DMS79 treated with DMSO at 0.1 percent for 48 hours (cell line): Measurements from ENCODE around the gene ALOX5.

ENCODE experiments used
- DNase-seq: peaks from one replicate; lab custom pipeline; 2025; lab: John Stamatoyannopoulos, UW

The ALOX5 gene

GRCh38 chr10:45443101-45444009, 69.3 kb downstream of the ALOX5 start:
- no peak for DNase-seq

DNA sequence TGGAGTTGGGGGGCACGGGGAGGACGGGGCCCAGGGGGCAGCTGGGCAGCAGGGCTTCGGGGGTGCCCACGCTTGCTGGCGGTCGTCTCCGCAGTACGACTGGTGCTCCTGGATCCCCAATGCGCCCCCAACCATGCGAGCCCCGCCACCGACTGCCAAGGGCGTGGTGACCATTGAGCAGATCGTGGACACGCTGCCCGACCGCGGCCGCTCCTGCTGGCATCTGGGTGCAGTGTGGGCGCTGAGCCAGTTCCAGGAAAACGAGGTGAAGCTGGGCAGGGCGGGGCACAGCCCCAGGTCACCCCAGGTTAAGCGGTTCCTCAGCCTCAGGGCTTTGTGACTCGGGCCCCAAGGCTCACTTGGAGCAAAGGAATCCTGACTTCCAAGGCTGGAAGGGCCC, 70.0 kb downstream of the ALOX5 start:
- no peak for DNase-seq

GRCh38 chr10:45444976-45445898, 71.2 kb downstream of the ALOX5 start:
- DNase-seq = no peak

- no peak for DNase-seq
Observed at GRCh38 chr10:45446858-45447257, 72.8 kb downstream of the ALOX5 start.

GRCh38 chr10:45447416-45447815, 73.4 kb downstream of the ALOX5 start:
- DNase-seq = no peak

- no peak for DNase-seq
Observed at GRCh38 chr10:45450866-45451265, 76.8 kb downstream of the ALOX5 start.

DNA sequence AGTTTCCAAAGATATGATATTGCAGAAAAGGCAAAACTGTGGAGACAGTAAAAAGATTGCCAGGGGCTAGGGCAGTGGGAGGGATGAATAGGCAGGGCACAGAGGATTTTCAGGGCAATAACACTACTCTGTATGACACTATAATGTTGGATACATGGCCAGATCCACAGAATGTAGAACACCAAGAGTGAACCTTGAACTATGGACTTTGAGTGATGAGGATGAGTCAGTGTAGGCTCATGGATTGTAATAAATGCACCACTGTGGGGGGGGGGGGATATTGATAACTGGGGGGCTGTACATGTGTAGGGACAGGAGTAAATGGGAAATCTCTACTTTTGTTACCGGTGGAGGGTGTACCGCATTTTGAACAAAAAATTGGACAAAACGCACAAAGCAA, 77.4 kb downstream of the ALOX5 start:
- no peak for DNase-seq

- DNase-seq = no peak
Observed at GRCh38 chr10:45452268-45452667, 78.3 kb downstream of the ALOX5 start.

DNA sequence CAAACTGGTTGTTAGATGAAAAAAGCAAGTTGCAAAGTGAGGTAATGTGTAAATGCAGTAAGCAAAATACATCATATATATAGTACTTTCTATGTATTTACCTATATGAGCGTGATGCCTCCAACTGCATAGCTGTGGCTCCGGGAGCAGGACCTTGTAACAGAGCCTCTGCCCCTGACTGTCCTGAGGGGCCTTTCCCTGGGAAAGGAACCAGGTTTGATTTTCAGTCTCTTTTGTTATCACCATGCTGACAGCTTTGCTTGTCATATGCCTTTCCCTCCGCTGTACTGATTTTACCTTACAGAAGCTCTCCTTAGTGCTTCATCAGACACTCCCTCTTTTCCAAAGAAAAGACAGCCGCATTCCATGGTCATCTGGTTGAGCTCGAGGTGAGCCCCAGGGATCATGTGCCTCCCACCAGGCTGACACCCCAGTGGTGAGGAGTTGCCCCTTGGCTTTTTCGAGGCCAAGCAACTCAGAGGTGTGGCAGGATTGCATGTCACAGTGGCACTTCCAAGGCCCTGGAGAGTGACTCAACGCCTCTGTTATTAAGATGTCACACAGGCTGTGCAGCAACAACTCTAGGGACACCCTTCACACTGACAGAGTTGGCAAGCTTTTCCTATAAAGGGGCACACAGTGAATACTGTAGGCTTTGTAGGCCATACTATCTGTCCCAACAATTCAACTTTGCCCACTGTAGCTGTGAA, 78.9 kb downstream of the ALOX5 start:
- DNase-seq = no peak

DNA sequence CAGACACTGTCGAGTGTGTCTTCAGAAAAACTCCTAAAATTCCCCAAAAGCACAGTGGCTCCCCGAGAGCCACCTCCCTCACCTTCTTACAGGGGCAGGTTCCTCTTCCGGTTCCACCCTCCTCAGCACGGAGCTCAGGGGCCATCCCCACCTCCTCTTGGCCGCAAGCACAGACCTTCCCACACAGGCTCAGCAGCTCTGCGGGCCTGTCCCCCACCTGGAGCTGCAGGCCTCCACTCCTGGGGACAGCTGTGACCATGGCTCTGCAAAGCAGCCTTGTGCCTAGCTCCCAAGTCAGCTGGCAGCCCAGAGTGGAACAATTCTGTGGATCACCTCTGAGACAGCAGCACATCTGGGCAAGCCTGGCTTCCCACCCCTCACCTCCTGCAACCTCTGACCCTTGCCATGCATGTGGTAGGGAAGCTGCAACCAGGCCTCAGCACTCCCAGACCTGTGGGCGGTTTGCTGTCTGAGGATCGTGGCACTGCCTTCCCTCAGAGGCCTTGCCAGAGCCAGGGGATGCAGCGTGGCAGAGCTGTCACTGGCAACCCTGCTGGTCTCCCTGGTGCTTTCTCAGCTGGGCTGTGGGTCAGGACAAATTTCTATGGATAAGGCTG, 79.7 kb downstream of the ALOX5 start:
- DNase-seq = no peak

DNA sequence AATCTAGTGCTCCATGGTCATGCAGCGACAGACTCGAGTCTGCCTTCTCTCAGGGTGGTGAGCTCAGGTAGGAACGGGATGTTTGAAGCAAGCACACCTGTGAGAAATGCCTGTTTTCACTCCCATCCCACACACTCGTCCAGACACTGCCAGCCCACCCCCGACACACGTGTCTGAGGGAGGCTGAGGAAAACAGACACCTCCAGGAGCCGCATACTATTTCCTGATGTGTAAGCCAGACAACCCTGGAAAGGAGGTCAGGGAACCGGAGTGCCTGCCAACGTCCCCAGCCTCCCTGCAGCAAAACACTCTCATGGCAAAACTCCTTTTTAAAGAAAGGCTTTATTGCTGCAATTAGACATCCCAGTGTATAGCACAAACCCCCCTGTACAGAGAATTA, 80.2 kb downstream of the ALOX5 start:
- DNase-seq = no peak

GRCh38 chr10:45454859-45455258, 80.8 kb downstream of the ALOX5 start:
- DNase-seq = no peak

GRCh38 chr10:45456233-45456632, 82.2 kb downstream of the ALOX5 start:
- DNase-seq = no peak

DNA sequence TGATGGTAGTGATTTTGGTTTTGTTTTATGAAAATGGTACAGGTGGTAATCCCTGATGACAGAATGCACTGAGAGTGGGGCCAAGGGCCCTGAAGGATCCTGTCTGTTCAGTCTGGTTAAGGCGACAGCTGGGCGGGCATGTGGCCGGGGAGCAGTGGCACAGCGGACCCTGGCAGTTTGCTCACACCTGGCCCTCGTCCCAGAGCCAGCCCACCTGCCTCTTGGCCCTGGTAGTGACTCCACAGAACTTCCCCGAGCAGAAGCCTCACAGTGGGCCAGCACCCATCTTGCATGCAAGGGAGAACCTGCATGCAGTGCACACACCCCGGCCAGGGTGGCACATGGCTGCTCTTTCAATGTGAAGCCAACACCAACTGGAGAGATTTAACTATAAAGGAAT, 82.8 kb downstream of the ALOX5 start:
- no peak for DNase-seq

DNA sequence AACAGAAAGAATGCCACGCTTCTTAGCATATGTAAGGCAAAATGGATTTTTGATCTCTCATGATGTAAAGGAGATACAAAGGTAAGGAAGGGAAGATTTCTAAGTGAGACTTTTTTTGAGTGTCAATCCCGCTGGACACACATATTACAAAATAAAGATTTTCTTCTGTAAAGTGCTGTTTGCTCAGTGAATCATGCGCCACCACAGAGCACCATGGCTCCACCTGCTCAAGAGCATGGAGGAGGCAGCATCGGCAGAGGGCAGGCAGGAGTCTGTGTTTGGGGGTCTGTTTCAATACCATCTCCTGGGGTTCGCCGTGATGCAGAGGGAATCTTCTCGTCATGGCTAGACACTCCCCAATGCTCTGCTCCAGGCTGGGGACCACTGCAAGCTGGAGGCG, 83.5 kb downstream of the ALOX5 start:
- no peak for DNase-seq

- no peak for DNase-seq
Observed at GRCh38 chr10:45460235-45460878, 86.3 kb downstream of the ALOX5 start.

DNA sequence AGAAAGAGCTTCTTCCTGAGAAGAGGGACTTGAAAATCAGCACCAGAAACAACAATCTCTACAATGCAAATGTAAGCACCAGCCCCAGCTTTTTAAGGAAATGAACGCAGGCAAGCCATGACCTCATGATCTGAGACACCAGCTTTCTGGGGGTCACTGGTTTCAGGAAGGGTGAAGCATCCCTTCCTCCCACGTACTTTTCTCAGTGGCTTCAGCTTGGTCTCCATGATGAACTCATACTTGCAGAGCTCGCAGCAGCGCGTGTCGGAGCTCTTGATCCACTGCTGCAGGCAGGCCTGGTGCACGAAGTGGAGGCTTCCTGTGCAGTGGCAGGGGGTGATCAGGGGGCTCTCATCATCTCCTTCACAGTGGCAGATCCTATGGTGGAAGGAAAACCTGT, 87.0 kb downstream of the ALOX5 start:
- no peak for DNase-seq

- no peak for DNase-seq
Observed at GRCh38 chr10:45463244-45464116, 89.5 kb downstream of the ALOX5 start.

GRCh38 chr10:45464958-45465567, 91.0 kb downstream of the ALOX5 start:
- no peak for DNase-seq

DNA sequence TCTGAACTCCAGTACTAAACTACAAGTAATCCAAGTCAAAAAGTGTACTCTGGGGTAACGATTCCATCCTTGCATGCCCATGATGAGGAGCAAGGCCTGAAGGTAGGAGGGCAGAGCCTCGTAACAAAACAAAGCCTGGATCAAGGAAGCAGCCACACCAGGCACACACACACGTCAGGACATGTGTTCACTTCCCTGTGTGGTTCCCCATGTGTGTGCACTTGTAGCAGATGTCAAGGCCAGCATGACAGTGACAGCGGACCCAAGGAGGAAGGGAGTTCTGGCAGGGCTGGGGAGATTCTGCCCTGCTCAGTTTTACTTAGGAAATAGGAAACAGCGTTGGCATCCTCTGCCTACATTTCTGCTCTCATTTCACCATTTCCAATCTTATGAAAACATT, 92.8 kb downstream of the ALOX5 start:
- DNase-seq = no peak
